HG02623 (cell line): Measurements from ENCODE around the gene KCNC3.

Experiments used
- ATAC-seq: cut with Tn5 transposase; IDR thresholded peaks from one replicate; pipeline ENCODE4 v1.9.1; 2021; ENCODE audit warnings: moderate library complexity; ENCODE audit not compliant: unreplicated experiment

KCNC3 gene

GRCh38 chr19:50328224-50328872, 829 bp downstream of the KCNC3 start:
- no peak for ATAC-seq

- ATAC-seq: no peak
Measured at GRCh38 chr19:50327461-50328223, 1.5 kb downstream of the KCNC3 start.

- no peak for ATAC-seq
Measured at GRCh38 chr19:50327013-50327412, 2.2 kb downstream of the KCNC3 start.

GRCh38 chr19:50326101-50326664, 3.0 kb downstream of the KCNC3 start:
- no peak for ATAC-seq

GRCh38 chr19:50325310-50326100, 3.7 kb downstream of the KCNC3 start:
- no peak for ATAC-seq

GRCh38 chr19:50324331-50324730, 4.8 kb downstream of the KCNC3 start:
- ATAC-seq: no peak

GRCh38 chr19:50323782-50324133, 5.4 kb downstream of the KCNC3 start:
- no peak for ATAC-seq

GRCh38 chr19:50322931-50323781, 6.0 kb downstream of the KCNC3 start:
- no peak for ATAC-seq

GRCh38 chr19:50322234-50322633, 6.9 kb downstream of the KCNC3 start:
- ATAC-seq: no peak

GRCh38 chr19:50321831-50322230, 7.3 kb downstream of the KCNC3 start:
- no peak for ATAC-seq

- ATAC-seq: no peak
Measured at GRCh38 chr19:50320596-50320995, 8.6 kb downstream of the KCNC3 start.

- no peak for ATAC-seq
Measured at GRCh38 chr19:50320051-50320450, 9.1 kb downstream of the KCNC3 start.

- ATAC-seq: no peak
Measured at GRCh38 chr19:50319156-50319555, 10.0 kb downstream of the KCNC3 start.

- no peak for ATAC-seq
Measured at GRCh38 chr19:50318438-50318837, 10.7 kb downstream of the KCNC3 start.

- ATAC-seq: no peak
Measured at GRCh38 chr19:50317115-50317514, 12.1 kb downstream of the KCNC3 start.

- ATAC-seq: no peak
Measured at GRCh38 chr19:50315773-50316448, 13.3 kb downstream of the KCNC3 start.

- ATAC-seq: no peak
Measured at GRCh38 chr19:50314724-50315708, 14.2 kb downstream of the KCNC3 start.

- no peak for ATAC-seq
Measured at GRCh38 chr19:50313812-50314536, 15.2 kb downstream of the KCNC3 start.
